ENCODE measurements around the gene PPM1M. TPM values are rescaled to one million over a fixed set of nuclear protein-coding genes. Genes with fewer than 3 reads are reported as not detected.

Gene PPM1M
- total RNA-seq, 1 donor from 2014 or later = 1.1 TPM

GRCh38 chr3:52230889-52231499 lies 14.6 kb upstream of the PPM1M start:
- no peak overlapping the region for H3K4me3 Mint-ChIP-seq
- Histone ChIP-seq H3K27ac (no peak overlapping the region), H4K20me1 (ENCODE audit: low read depth) (no peaks in the 10 kb centered on the region), H2AFZ (replicated peaks) (no peak overlapping the region), H3F3A (ENCODE audit: low read depth) (no peaks in the 10 kb centered on the region), H3K9me3 (ENCODE audit: low read depth) (no peaks in the 10 kb centered on the region), H3K36me3 (no peaks in the 10 kb centered on the region), H3K79me2 (ENCODE audit: low read depth) (no peaks in the 10 kb centered on the region), H3K4me1 (no peaks in the 10 kb centered on the region), H3K9ac (no peak overlapping the region), H3K4me3 (no peak overlapping the region), H3K4me2 (no peak overlapping the region), H3K27me3 (no peaks in the 10 kb centered on the region)
- H3K9me3 Mint-ChIP-seq = no peaks in the 10 kb centered on the region
- TF ChIP-seq EZH2 (IDR thresholded peaks at IDR 0.05) (no peak), EZH2phosphoT487 (IDR thresholded peaks at IDR 0.05) (no peak), CTCF (IDR thresholded peaks at IDR 0.05) (no peak)
- no peak overlapping the region for H3K27ac Mint-ChIP-seq
- peaks cover 4% of the 10 kb centered on the region for H3K27me3 Mint-ChIP-seq (ENCODE audit: insufficient read depth, low read depth)
- H3K4me1 Mint-ChIP-seq = no peaks in the 10 kb centered on the region
- H3K36me3 Mint-ChIP-seq = peaks cover 7% of the 10 kb centered on the region
- no peak for DNase-seq (ENCODE audit: low spot score)

GRCh38 chr3:52231502-52232278 lies 13.9 kb upstream of the PPM1M start:
- no peak overlapping the region for H3K9ac ChIP-seq
- H3K27ac ChIP-seq = no peak overlapping the region
- peaks cover 4% of the 10 kb centered on the region for H3K27me3 Mint-ChIP-seq (ENCODE audit: insufficient read depth, low read depth)
- H3K4me1 Mint-ChIP-seq = peaks cover 3% of the 10 kb centered on the region
- no peaks in the 10 kb centered on the region for H3K9me3 Mint-ChIP-seq
- DNase-seq (ENCODE audit: low spot score) = peak; percentile 64
- no peak overlapping the region for H3K4me3 ChIP-seq
- no peaks in the 10 kb centered on the region for H3K36me3 ChIP-seq
- H3F3A ChIP-seq (ENCODE audit: low read depth) = no peaks in the 10 kb centered on the region
- H3K4me1 ChIP-seq = no peaks in the 10 kb centered on the region
- no peak for TF ChIP-seq EZH2 (IDR thresholded peaks at IDR 0.05)
- TF ChIP-seq EZH2phosphoT487 (IDR thresholded peaks at IDR 0.05) = no peak
- TF ChIP-seq CTCF (IDR thresholded peaks at IDR 0.05) = peak; percentile 75
- no peak overlapping the region for H2AFZ ChIP-seq (replicated peaks)
- H3K27me3 ChIP-seq = no peaks in the 10 kb centered on the region
- H3K9me3 ChIP-seq (ENCODE audit: low read depth) = no peaks in the 10 kb centered on the region
- peak overlapping the region; percentile 63 for H3K27ac Mint-ChIP-seq
- H3K36me3 Mint-ChIP-seq = peaks cover 7% of the 10 kb centered on the region
- H4K20me1 ChIP-seq (ENCODE audit: low read depth) = no peaks in the 10 kb centered on the region
- H3K4me3 Mint-ChIP-seq = no peak overlapping the region
- no peak overlapping the region for H3K4me2 ChIP-seq
- H3K79me2 ChIP-seq (ENCODE audit: low read depth) = no peaks in the 10 kb centered on the region

GRCh38 chr3:52232279-52233107 lies 13.1 kb upstream of the PPM1M start:
- peak; percentile 38 for DNase-seq (ENCODE audit: low spot score)
- peaks cover 5% of the 10 kb centered on the region for H3K4me1 Mint-ChIP-seq
- no peak overlapping the region for H3K4me3 Mint-ChIP-seq
- H3K4me3 ChIP-seq = no peak overlapping the region
- H4K20me1 ChIP-seq (ENCODE audit: low read depth) = no peaks in the 10 kb centered on the region
- H2AFZ ChIP-seq (replicated peaks) = no peak overlapping the region
- H3K79me2 ChIP-seq (ENCODE audit: low read depth) = no peaks in the 10 kb centered on the region
- TF ChIP-seq EZH2phosphoT487 (IDR thresholded peaks at IDR 0.05) = no peak
- TF ChIP-seq EZH2 (IDR thresholded peaks at IDR 0.05) = no peak
- TF ChIP-seq CTCF (IDR thresholded peaks at IDR 0.05) = peak; percentile 54
- H3K9ac ChIP-seq = no peak overlapping the region
- peaks cover 2% of the 10 kb centered on the region for H3K27me3 Mint-ChIP-seq (ENCODE audit: insufficient read depth, low read depth)
- H3K27me3 ChIP-seq = no peaks in the 10 kb centered on the region
- peaks cover 7% of the 10 kb centered on the region for H3K36me3 Mint-ChIP-seq
- H3K27ac ChIP-seq = no peak overlapping the region
- H3K9me3 ChIP-seq (ENCODE audit: low read depth) = no peaks in the 10 kb centered on the region
- no peaks in the 10 kb centered on the region for H3K9me3 Mint-ChIP-seq
- H3K4me2 ChIP-seq = no peak overlapping the region
- no peak overlapping the region for H3K27ac Mint-ChIP-seq
- no peaks in the 10 kb centered on the region for H3K36me3 ChIP-seq
- H3K4me1 ChIP-seq = no peaks in the 10 kb centered on the region
- H3F3A ChIP-seq (ENCODE audit: low read depth) = no peaks in the 10 kb centered on the region

All from neural progenitor cell (in vitro differentiated cells).